ENCODE measurements around the gene FXYD2.

FXYD2 gene

GRCh38 chr11:117859061-117859460 lies 34.5 kb upstream of the FXYD2 start:
- DNase-seq (ENCODE audit: low spot score) = no peak
- FAIRE-seq = no peak

DNA sequence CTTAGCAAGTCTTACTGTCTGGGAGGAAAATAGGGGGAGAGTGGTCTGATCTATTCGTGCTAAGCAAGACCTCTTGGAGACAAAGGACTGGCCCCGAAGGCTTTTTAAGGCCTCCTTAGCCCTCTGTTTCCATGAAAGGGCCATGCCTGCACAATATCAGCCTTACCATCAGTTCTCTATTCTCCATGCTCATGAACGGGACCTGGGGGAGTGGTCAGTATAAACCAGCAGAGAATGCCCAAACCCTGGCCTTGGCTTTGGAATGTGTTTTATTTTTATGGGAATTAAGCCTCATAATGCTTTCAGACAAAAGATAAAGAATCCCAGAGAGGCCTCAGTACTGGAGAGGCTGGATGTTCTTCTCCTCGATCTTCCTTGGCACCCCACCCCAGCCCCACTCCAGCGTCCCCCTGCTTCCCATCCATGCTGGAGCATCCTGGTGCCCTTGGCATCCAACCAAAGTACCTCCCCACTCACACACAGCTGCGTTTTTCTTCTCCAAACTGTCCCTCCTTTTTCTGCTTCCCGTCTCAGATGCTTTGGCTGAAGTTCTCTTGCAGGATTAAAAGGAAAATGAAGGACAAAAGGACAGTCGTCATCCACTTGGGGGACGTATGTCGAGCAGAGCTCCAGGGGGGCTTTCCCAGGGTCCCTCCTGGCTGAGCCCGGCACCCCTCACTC lies 33.3 kb upstream of the FXYD2 start:
- no peak for DNase-seq (ENCODE audit: low spot score)
- no peak for FAIRE-seq

DNA sequence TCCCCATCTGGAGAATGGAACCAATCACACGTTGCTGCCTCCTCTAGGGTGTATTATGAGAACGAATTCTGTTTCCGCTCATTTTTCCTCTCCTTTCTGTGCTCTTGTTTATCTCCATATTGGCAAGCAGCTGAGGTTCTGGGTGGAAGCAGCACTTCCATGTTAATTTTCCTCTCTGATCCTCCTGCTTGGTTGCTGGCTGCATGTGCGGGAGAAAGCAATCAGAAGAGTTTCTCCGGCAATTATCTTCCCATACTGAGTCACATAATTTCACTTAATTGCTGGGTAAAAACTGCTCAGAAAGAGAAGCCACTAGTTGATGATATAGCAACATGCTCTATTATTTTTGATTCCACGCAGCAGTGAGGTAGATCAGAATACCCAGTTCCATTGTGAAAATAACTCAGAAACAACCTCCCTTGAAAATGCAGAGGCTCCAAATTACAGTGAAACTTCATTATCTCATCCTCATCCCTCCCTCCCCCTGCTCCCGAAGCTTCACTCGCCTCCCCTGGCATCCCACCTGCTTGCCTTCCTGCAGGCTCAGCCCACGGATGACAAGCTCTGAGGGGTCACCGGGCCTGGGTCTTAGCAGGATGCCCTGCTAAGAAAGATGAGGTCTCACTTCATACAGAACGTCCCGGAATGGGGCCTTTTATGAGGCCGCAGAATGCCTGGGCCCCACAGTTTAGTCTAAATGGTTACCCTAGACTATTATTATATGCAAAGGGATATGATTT lies 31.5 kb upstream of the FXYD2 start:
- FAIRE-seq (no peak), DNase-seq (ENCODE audit: low spot score) (no peak)

GRCh38 chr11:117855186-117855845 lies 30.8 kb upstream of the FXYD2 start:
- FAIRE-seq (no peak), DNase-seq (ENCODE audit: low spot score) (no peak)

- DNase-seq (ENCODE audit: low spot score) (no peak), FAIRE-seq (no peak)
Measured at GRCh38 chr11:117852309-117852708, 27.8 kb upstream of the FXYD2 start.

- DNase-seq (ENCODE audit: low spot score) = no peak
- no peak for FAIRE-seq
Measured at GRCh38 chr11:117851852-117852251, 27.3 kb upstream of the FXYD2 start.

GRCh38 chr11:117851106-117851505 lies 26.6 kb upstream of the FXYD2 start:
- no peak for FAIRE-seq
- no peak for DNase-seq (ENCODE audit: low spot score)

GRCh38 chr11:117849781-117850414 lies 25.4 kb upstream of the FXYD2 start:
- no peak for DNase-seq (ENCODE audit: low spot score)
- no peak for FAIRE-seq

- DNase-seq (ENCODE audit: low spot score) = peak; percentile 55
- no peak for FAIRE-seq
Measured at GRCh38 chr11:117843666-117844484, 19.3 kb upstream of the FXYD2 start.

DNA sequence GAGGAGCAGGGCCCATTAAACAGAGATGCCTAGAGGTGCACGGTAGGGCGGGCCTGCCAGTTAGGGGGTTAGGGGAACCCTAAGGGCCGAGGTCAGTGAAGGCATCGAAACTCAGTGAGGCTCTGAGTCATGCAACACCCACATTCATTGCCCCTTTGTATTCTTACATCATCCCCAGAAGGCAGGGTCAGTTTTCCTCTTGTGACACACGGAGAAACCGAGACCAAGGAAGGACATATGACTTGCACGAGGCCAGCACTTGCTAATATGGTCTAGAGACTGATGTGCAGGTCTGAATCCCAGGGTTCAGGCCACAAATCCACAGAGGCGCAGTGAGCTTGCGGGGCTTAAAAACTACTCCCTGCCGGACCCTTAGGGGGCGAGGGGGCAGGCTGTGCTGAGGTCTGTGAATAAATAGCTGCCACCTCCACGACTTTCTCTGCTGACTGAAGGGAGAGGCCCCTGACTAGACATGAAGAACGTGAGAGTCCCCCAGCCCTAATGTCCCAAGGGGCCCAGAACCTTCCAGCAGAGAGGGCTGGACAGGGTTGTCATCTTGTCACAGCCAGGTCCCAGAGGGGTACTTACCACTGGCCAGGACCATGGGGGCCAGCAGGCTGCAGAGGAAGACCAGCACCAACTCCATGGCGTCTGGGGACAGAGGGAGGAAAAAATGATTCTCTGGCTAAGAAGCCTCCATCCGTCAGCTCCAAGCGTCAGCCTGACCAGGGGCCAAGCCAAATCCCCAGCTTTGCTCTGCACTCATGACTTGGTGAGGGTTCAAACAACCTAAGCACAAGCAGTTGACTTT lies 17.8 kb upstream of the FXYD2 start:
- no peak for FAIRE-seq
- no peak for DNase-seq (ENCODE audit: low spot score)

DNA sequence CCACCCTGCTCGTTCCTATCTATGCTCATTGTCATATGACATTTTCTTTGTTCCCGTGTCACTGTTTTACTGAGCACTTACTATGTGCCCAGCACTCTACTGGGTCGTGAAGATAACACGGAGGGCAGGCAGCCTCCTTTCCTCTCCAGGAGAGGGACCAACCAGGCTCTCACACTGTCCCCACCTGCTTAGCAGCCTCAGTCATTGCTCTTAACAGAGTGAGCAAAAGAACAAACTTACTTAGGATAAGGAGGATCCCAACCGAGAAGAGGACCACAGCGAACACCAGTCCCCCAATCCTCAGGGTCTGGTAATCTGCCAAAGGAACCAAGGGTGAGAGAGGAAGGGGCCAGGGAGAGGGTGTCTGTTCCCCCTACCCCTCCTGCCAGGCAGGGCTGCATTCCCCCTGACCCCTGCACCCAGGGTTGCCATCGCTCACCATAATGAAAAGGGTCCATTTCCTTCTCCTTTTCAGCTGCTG lies 17.0 kb upstream of the FXYD2 start:
- FAIRE-seq = no peak
- DNase-seq (ENCODE audit: low spot score) = no peak

DNA sequence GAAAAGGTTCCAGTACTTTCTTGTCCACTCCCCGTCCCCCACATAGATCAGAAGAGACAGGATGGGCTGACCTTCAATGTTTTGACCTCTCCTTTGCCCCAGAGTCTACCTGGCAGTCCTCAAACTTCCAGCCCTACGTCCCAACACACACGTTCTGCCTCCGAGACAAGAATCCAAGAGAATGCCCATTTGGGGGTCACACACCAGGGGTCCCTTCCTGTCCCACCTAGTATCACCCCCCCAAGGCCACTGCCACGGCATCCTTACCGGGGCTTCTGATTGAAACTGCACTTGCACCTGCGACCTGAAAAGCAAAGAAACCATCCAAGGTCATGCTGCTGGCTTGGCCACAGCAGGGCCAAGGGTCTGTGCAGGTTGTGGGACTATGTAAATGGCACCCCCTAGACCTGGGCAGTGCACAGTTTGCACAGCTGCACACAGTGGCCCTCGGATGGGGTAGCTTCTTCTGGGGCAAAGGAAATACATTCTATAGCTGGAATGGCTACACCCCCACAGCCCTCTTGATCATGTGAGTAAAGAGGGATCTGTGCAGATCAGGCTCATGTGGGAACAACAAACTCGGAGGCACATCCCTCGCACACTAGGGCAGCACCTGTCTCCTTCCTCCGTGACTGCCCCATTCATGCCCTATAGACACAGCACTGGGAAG lies 16.5 kb upstream of the FXYD2 start:
- no peak for DNase-seq (ENCODE audit: low spot score)
- no peak for FAIRE-seq

GRCh38 chr11:117839936-117840813 lies 15.6 kb upstream of the FXYD2 start:
- no peak for FAIRE-seq
- no peak for DNase-seq (ENCODE audit: low spot score)

- no peak for FAIRE-seq
- no peak for DNase-seq (ENCODE audit: low spot score)
Measured at GRCh38 chr11:117839380-117839881, 14.9 kb upstream of the FXYD2 start.

DNA sequence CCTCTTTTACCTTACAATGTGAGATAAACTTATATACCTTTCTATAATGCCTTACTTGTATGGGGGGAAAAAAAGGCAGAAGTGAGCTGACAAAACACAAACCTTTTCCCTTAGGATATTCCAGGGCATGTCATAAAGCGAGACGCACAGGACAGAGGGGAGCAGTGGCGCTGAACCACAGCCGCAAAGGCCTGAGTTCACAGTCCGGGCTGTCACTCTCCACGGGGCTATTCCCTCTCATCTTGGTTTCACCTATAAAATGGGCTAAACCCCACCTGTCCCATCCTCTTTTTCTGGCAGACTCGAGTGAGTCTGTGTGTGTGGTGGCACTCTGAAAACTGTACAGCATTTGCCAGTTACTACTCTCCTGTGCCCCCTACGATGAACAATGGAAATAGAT lies 14.4 kb upstream of the FXYD2 start:
- FAIRE-seq = no peak
- DNase-seq (ENCODE audit: low spot score) = no peak

- no peak for DNase-seq (ENCODE audit: low spot score)
- FAIRE-seq = peak; percentile 42
Measured at GRCh38 chr11:117837791-117838190, 13.2 kb upstream of the FXYD2 start.

DNA sequence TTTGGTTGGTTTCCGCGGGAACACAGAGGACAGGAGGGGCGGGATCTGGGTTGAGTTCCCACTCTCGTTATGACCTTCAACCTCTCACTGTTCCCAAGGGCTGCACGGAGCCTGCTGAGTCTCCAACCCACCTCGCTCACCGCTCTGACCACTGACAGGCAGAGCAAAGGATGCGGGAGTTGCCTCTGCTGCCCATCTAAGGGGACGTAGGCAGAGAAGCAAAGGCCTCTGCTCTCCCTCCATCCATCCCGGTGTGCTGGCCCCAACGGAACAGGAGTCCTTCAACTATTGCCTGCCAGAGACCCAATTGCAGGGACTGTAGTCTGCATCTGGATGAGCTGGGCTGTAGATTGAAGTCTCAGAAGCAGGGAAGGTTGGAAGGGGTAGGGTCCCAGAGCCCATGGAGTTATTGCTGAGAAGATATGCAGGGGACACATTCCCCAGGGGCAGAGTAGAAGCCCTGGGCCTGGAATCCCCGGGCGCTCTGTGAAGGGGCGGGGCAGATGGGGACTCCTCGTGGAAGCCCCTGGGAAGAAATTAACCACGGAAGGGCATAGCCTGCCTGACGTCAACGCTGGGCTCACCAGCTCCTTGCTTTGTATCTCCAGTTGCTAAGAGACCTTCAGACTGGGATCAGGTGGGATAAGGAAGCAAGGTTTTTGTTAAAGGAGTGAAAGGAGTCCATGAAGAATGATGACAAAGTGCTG lies 12.7 kb upstream of the FXYD2 start:
- DNase-seq (ENCODE audit: low spot score) (no peak), FAIRE-seq (no peak)

Data from urothelium cell line (cell line).